ENCODE data around the gene PLEKHG7. TPM values are rescaled to one million over a fixed set of nuclear protein-coding genes. Genes with fewer than 3 reads are reported as not detected.

PLEKHG7 gene
- total and polyA plus RNA-seq, 2 experiments from 2014 or later, result not detected

- Histone ChIP-seq H3K9me3 (ENCODE audit: low read depth) (no peaks in the 10 kb centered on the region), H4K20me1 (ENCODE audit: insufficient read depth) (no peaks in the 10 kb centered on the region), H3F3A (ENCODE audit: insufficient read depth) (no peaks in the 10 kb centered on the region), H3K36me3 (ENCODE audit: low read depth) (peaks cover 57% of the 10 kb centered on the region), H3K27me3 (replicated peaks; ENCODE audit: insufficient read depth) (no peaks in the 10 kb centered on the region), H3K4me1 (ENCODE audit: insufficient read depth) (no peaks in the 10 kb centered on the region), H3K79me2 (ENCODE audit: insufficient read depth) (no peaks in the 10 kb centered on the region), H3K4me2 (ENCODE audit: unreplicated experiment) (no peak overlapping the region), H3K9me2 (ENCODE audit: insufficient read depth) (no peaks in the 10 kb centered on the region), H3K4me3 (no peak overlapping the region), H2AFZ (no peak overlapping the region), H3K9ac (no peak overlapping the region), H3K27ac (no peak overlapping the region)
- no peak for DNase-seq
- WGBS, 2 experiments (ENCODE audit: low coverage in 1 of 2, low lambda C conversion rate in 2 of 2, missing lambda C conversion rate in 2 of 2), result 92 to 96% methylated on average over 2 of the region's 2 CpGs
- no peak for TF ChIP-seq EZH2 (IDR thresholded peaks at IDR 0.05; ENCODE audit: insufficient read depth, poor library complexity, severe bottlenecking)
- TF ChIP-seq EZH2phosphoT487 (IDR thresholded peaks at IDR 0.05; ENCODE audit: insufficient read depth, low read depth), result no peak
- in situ Hi-C loops (cut with MboI), result no loop called here
Observed at GRCh38 chr12:92814584-92814983, 111.8 kb downstream of the PLEKHG7 start.

GRCh38 chr12:92821142-92821541, 118.4 kb downstream of the PLEKHG7 start:
- WGBS, 2 experiments (ENCODE audit: low coverage in 1 of 2, low lambda C conversion rate in 2 of 2, missing lambda C conversion rate in 2 of 2), result 96 to 98% methylated on average over 3 of the region's 3 CpGs
- Histone ChIP-seq H3K36me3 (ENCODE audit: low read depth) (peaks cover 40% of the 10 kb centered on the region), H4K20me1 (ENCODE audit: insufficient read depth) (no peaks in the 10 kb centered on the region), H3K4me2 (ENCODE audit: unreplicated experiment) (no peak overlapping the region), H3K4me3 (no peak overlapping the region), H3K79me2 (ENCODE audit: insufficient read depth) (no peaks in the 10 kb centered on the region; the same call in 1 of the 2 replicates), H3K9me2 (ENCODE audit: insufficient read depth) (no peaks in the 10 kb centered on the region), H3K4me1 (ENCODE audit: insufficient read depth) (no peaks in the 10 kb centered on the region), H3F3A (ENCODE audit: insufficient read depth) (no peaks in the 10 kb centered on the region), H3K27me3 (replicated peaks; ENCODE audit: insufficient read depth) (no peaks in the 10 kb centered on the region), H2AFZ (no peak overlapping the region), H3K9ac (no peak overlapping the region), H3K27ac (no peak overlapping the region), H3K9me3 (ENCODE audit: low read depth) (no peaks in the 10 kb centered on the region)
- TF ChIP-seq EZH2 (IDR thresholded peaks at IDR 0.05; ENCODE audit: insufficient read depth, poor library complexity, severe bottlenecking) (no peak), EZH2phosphoT487 (IDR thresholded peaks at IDR 0.05; ENCODE audit: insufficient read depth, low read depth) (no peak)
- no peak for DNase-seq
- in situ Hi-C loops (cut with MboI), result no loop called here

Other genes starting within 250 kb of the PLEKHG7 start
- 16.9 and 17.8 TPM in 2 replicates for gene EEA1, start 226.3 kb downstream of the PLEKHG7 start, total RNA-seq (2014; rRNA removed; shearing (Covaris generic))
- 55.7 and 56.4 TPM in 2 replicates for gene EEA1, start 226.3 kb downstream of the PLEKHG7 start, polyA plus RNA-seq (2016; fragmentation: Nextera tagmentation; extraction: Ambion mirVana)

All from GM23248 (cell line).